Karpas-422 (cell line): ENCODE measurements around the gene VSIG2. TPM values are rescaled to one million over a fixed set of nuclear protein-coding genes. Genes with fewer than 3 reads are reported as not detected.

Experiments used
- DNase-seq: peaks from one replicate; pipeline ENCODE4 v3.0.0-alpha.2; 2015
- H2AFZ ChIP-seq: fragments of 200-600 bp; sonication (generic); 2 replicates; pipeline ENCODE4 v1.6.1; 2014; ENCODE audit warnings: antibody characterized with exemption, low read length, mixed read lengths
- H3K27ac ChIP-seq: fragments of 200-600 bp; sonication (generic); 2 replicates; pipeline ENCODE4 v1.5.1; 2014; ENCODE audit warnings: mild to moderate bottlenecking, low read length, moderate library complexity
- H3K27me3 ChIP-seq: fragments of 200-600 bp; sonication (generic); 2 replicates; pipeline ENCODE4 v1.6.1; 2014; ENCODE audit warnings: low read length, mixed read lengths
- H3K36me3 ChIP-seq: fragments of 200-600 bp; sonication (generic); 2 replicates; pipeline ENCODE4 v1.6.1; 2014; ENCODE audit warnings: low read length, mixed read lengths; ENCODE audit not compliant: insufficient read depth
- H3K4me1 ChIP-seq: fragments of 200-600 bp; sonication (generic); 2 replicates; pipeline ENCODE4 v1.6.1; 2014; ENCODE audit warnings: mild to moderate bottlenecking, low read length, mixed read lengths
- H3K4me2 ChIP-seq: fragments of 200-600 bp; sonication (generic); 2 replicates; pipeline ENCODE4 v1.6.1; 2014; ENCODE audit warnings: low read length, low read depth, mild to moderate bottlenecking; ENCODE audit not compliant: poor library complexity, severe bottlenecking
- H3K4me3 ChIP-seq: fragments of 200-600 bp; sonication (generic); 2 replicates; pipeline ENCODE4 v1.5.1; 2014; ENCODE audit warnings: mild to moderate bottlenecking, antibody characterized with exemption, low read length, mixed read lengths
- H3K79me2 ChIP-seq: fragments of 200-600 bp; sonication (generic); 2 replicates; pipeline ENCODE4 v1.6.1; 2014; ENCODE audit warnings: mild to moderate bottlenecking, low read length, mixed read lengths
- H3K9ac ChIP-seq: fragments of 200-600 bp; sonication (generic); 2 replicates; pipeline ENCODE4 v1.6.0; 2014; ENCODE audit warnings: low read length
- H3K9me2 ChIP-seq: fragments of 200-600 bp; sonication (generic), shearing (Covaris generic); replicated peaks from 2 replicates; pipeline ENCODE4 v1.6.0; 2014; ENCODE audit warnings: mild to moderate bottlenecking, low read length, moderate library complexity; ENCODE audit not compliant: insufficient read depth
- H3K9me3 ChIP-seq: fragments of 300-700, 200-600 bp; sonication (generic); 2 replicates; pipeline ENCODE4 v1.6.1; 2014; ENCODE audit warnings: low read length, mixed read lengths
- H4K20me1 ChIP-seq: fragments of 200-600 bp; sonication (generic); 2 replicates; pipeline ENCODE4 v1.6.1; 2014; ENCODE audit warnings: mild to moderate bottlenecking, antibody characterized with exemption, low read length, low read depth; ENCODE audit not compliant: insufficient read depth
- total RNA-seq: library from RNA; depleted of rRNA; stranded (reverse); fragments of >200 nt; shearing (Covaris generic); gene quantifications from 2 replicates; pipeline ENCODE4 v1.2.3, GENCODE V29; 2014; ENCODE audit warnings: low replicate concordance; rRNA removed

Gene VSIG2
- total RNA-seq, result not detected in 2 replicates

GRCh38 chr11:124751741-124752470 lies at the start of gene VSIG2:
Gene VSIG2 (minus strand): TSS chr11:124752255. CDS start chr11:124752137, 118 bp downstream.
- H3K27ac ChIP-seq, result no peak within 1 kb of the TSS
- no peak within 1 kb of the TSS for H3K4me2 ChIP-seq

GRCh38 chr11:124801014-124801413 lies 49.0 kb upstream of the VSIG2 start:
- H3K27ac ChIP-seq, result no peak overlapping the region
- peak overlapping the region; percentile 78 for H3K4me3 ChIP-seq
- H3K9me3 ChIP-seq, result no peaks in the 10 kb centered on the region
- no peaks in the 10 kb centered on the region for H3K27me3 ChIP-seq
- DNase-seq, result no peak
- peak overlapping the region; percentile 75; the same call in 1 of the 2 replicates for H2AFZ ChIP-seq
- peak overlapping the region; percentile 86 for H3K4me2 ChIP-seq
- peaks cover 14% of the 10 kb centered on the region for H3K4me1 ChIP-seq
- H3K9me2 ChIP-seq, result no peaks in the 10 kb centered on the region
- peak overlapping the region; percentile 76 for H3K9ac ChIP-seq
- H3K79me2 ChIP-seq, result peaks cover 9% of the 10 kb centered on the region; the same call in 1 of the 2 replicates
- no peaks in the 10 kb centered on the region for H3K36me3 ChIP-seq
- H4K20me1 ChIP-seq, result peaks cover 14% of the 10 kb centered on the region; the same call in 1 of the 2 replicates

More at GRCh38 chr11:124751741-124752470, at the start of gene VSIG2:
- Histone ChIP-seq H4K20me1 (no peaks in the 10 kb centered on the region), H3K27me3 (no peaks in the 10 kb centered on the region), H3K9me3 (no peaks in the 10 kb centered on the region), H2AFZ (no peak within 1 kb of the TSS), H3K4me1 (no peaks in the 10 kb centered on the region), H3K79me2 (no peaks in the 10 kb centered on the region), H3K9me2 (no peaks in the 10 kb centered on the region), H3K4me3 (no peak within 1 kb of the TSS), H3K9ac (no peak within 1 kb of the TSS), H3K36me3 (no peaks in the 10 kb centered on the region)
- no peak for DNase-seq

- Histone ChIP-seq H3K4me3 (peak within 1 kb of the TSS; percentile 78), H3K9ac (peak within 1 kb of the TSS; percentile 76), H3K4me2 (peak within 1 kb of the TSS; percentile 86), H3K9me2 (no peaks in the 10 kb centered on the region), H3K4me1 (peaks cover 14% of the 10 kb centered on the region), H4K20me1 (peaks cover 14% of the 10 kb centered on the region; the same call in 1 of the 2 replicates), H3K36me3 (no peaks in the 10 kb centered on the region), H2AFZ (peak within 1 kb of the TSS; percentile 75; the same call in 1 of the 2 replicates), H3K79me2 (peaks cover 9% of the 10 kb centered on the region; the same call in 1 of the 2 replicates), H3K27ac (no peak within 1 kb of the TSS), H3K27me3 (no peaks in the 10 kb centered on the region), H3K9me3 (no peaks in the 10 kb centered on the region)
- peak; percentile 77 for DNase-seq
Measured at GRCh38 chr11:124800226-124800929, 48.3 kb upstream of the VSIG2 start, which contains the start of gene MSANTD2. Gene MSANTD2 (minus strand): TSS chr11:124800406. CDS start chr11:124800380, 26 bp downstream.

- H3K9me3 ChIP-seq, result no peaks in the 10 kb centered on the region
- peak overlapping the region; percentile 75; the same call in 1 of the 2 replicates for H2AFZ ChIP-seq
- H4K20me1 ChIP-seq, result peaks cover 14% of the 10 kb centered on the region; the same call in 1 of the 2 replicates
- no peak overlapping the region for H3K27ac ChIP-seq
- peak; percentile 59 for DNase-seq
- peaks cover 14% of the 10 kb centered on the region for H3K4me1 ChIP-seq
- H3K9ac ChIP-seq, result peak overlapping the region; percentile 76
- H3K9me2 ChIP-seq, result no peaks in the 10 kb centered on the region
- no peaks in the 10 kb centered on the region for H3K36me3 ChIP-seq
- H3K79me2 ChIP-seq, result peaks cover 9% of the 10 kb centered on the region; the same call in 1 of the 2 replicates
- H3K27me3 ChIP-seq, result no peaks in the 10 kb centered on the region
- H3K4me3 ChIP-seq, result peak overlapping the region; percentile 78
- peak overlapping the region; percentile 86 for H3K4me2 ChIP-seq
Measured at GRCh38 chr11:124799348-124800225, 47.5 kb upstream of the VSIG2 start.

GRCh38 chr11:124798991-124799347 lies 46.9 kb upstream of the VSIG2 start:
- no peaks in the 10 kb centered on the region for H3K27me3 ChIP-seq
- peak overlapping the region; percentile 78 for H3K4me3 ChIP-seq
- DNase-seq, result no peak

GRCh38 chr11:124796312-124796711 lies 44.3 kb upstream of the VSIG2 start:
- peaks cover 13% of the 10 kb centered on the region; the same call in 1 of the 2 replicates for H3K79me2 ChIP-seq
- no peaks in the 10 kb centered on the region for H3K9me3 ChIP-seq
- H3K36me3 ChIP-seq, result no peaks in the 10 kb centered on the region
- no peaks in the 10 kb centered on the region for H3K27me3 ChIP-seq
- H3K4me1 ChIP-seq, result peaks cover 14% of the 10 kb centered on the region
- no peak for DNase-seq
- H3K27ac ChIP-seq, result no peak overlapping the region
- H4K20me1 ChIP-seq, result peaks cover 24% of the 10 kb centered on the region; the same call in 1 of the 2 replicates
- no peak overlapping the region for H3K4me3 ChIP-seq
- H3K9ac ChIP-seq, result no peak overlapping the region
- no peaks in the 10 kb centered on the region for H3K9me2 ChIP-seq
- H3K4me2 ChIP-seq, result no peak overlapping the region
- H2AFZ ChIP-seq, result no peak overlapping the region

More at GRCh38 chr11:124798991-124799347, 46.9 kb upstream of the VSIG2 start:
- Histone ChIP-seq H3K4me2 (peak overlapping the region; percentile 86), H3K27ac (no peak overlapping the region), H2AFZ (no peak overlapping the region), H3K9me3 (no peaks in the 10 kb centered on the region), H3K4me1 (peaks cover 14% of the 10 kb centered on the region), H3K79me2 (peaks cover 9% of the 10 kb centered on the region; the same call in 1 of the 2 replicates), H4K20me1 (peaks cover 14% of the 10 kb centered on the region; the same call in 1 of the 2 replicates), H3K36me3 (no peaks in the 10 kb centered on the region), H3K9me2 (no peaks in the 10 kb centered on the region), H3K9ac (peak overlapping the region; percentile 76)

GRCh38 chr11:124793466-124794278 lies 41.6 kb upstream of the VSIG2 start:
- Histone ChIP-seq H3K9ac (no peak overlapping the region), H3K36me3 (no peaks in the 10 kb centered on the region), H3K9me3 (no peaks in the 10 kb centered on the region), H3K27me3 (no peaks in the 10 kb centered on the region), H3K4me3 (no peak overlapping the region), H3K4me2 (no peak overlapping the region), H3K4me1 (peaks cover 2% of the 10 kb centered on the region), H3K9me2 (no peaks in the 10 kb centered on the region), H4K20me1 (peaks cover 17% of the 10 kb centered on the region; the same call in 1 of the 2 replicates), H3K79me2 (peaks cover 8% of the 10 kb centered on the region; the same call in 1 of the 2 replicates), H2AFZ (no peak overlapping the region), H3K27ac (no peak overlapping the region)
- DNase-seq, result peak; percentile 61
